Esophagus muscularis mucosa (tissue), 4 donors: Measurements from ENCODE around the gene ANLN. TPM values are rescaled to one million over a fixed set of nuclear protein-coding genes. Genes with fewer than 3 reads are reported as not detected.

ENCODE experiments used
- DNase-seq: peaks from one replicate; pipeline ENCODE4 v3.0.0-alpha.2; 2017; ENCODE audit errors: extremely low spot score
- H3K27ac ChIP-seq, 4 donors: fragments of 200-600 bp; sonication (generic); replicated peaks in 1 of 4; 1 replicate in 3 of 4; 2 replicates in 1 of 4; pipeline ENCODE4 v1.5.1; 2016 to 2019; ENCODE audit warnings: mild to moderate bottlenecking in 1 of 4
- H3K27me3 ChIP-seq, 4 donors: fragments of 200-600 bp; sonication (generic); one replicate each; pipeline versions ENCODE4 v1.5.1 to v1.6.0; 2016 to 2019
- H3K36me3 ChIP-seq, 4 donors: fragments of 200-600 bp; sonication (generic); one replicate each; pipeline ENCODE4 v1.5.1; 2016 to 2019
- H3K4me1 ChIP-seq, 4 donors: fragments of 200-600 bp; sonication (generic); one replicate each; pipeline ENCODE4 v1.5.1; 2016 to 2019
- H3K4me3 ChIP-seq, 4 donors: fragments of 200-600 bp; sonication (generic); 1 replicate in 2 of 4; 2 replicates in 2 of 4; pipeline ENCODE4 v1.5.1; 2016 to 2019; ENCODE audit warnings: mild to moderate bottlenecking in 4 of 4, moderate library complexity in 1 of 4
- H3K9me3 ChIP-seq, 4 donors: fragments of 200-600 bp; sonication (generic); 1 replicate in 3 of 4; 2 replicates in 1 of 4; pipeline ENCODE4 v1.5.1; 2016 to 2019
- CTCF ChIP-seq, 3 experiments: fragments of 200-600 bp in 2 of 3; fragments of 450-650 bp in 1 of 3; sonication (generic) in 2 of 3; IDR thresholded peaks; one replicate each; pipeline ENCODE4 v1.5.1; 2017 to 2019; ENCODE audit warnings: antibody characterized with exemption in 3 of 3, mild to moderate bottlenecking in 2 of 3, moderate library complexity in 1 of 3
- EP300 ChIP-seq: sonication (generic); formaldehyde crosslinking; IDR thresholded peaks from one replicate; pipeline ENCODE4 v1.6.1; 2017; ENCODE audit warnings: antibody characterized with exemption
- POLR2A ChIP-seq: fragments of 450-650 bp; IDR thresholded peaks from one replicate; pipeline ENCODE4 v1.6.1; 2017; ENCODE audit warnings: antibody characterized with exemption, moderate library complexity, mild to moderate bottlenecking, low read depth
- POLR2AphosphoS5 ChIP-seq, 2 donors: sonication (generic); formaldehyde crosslinking; IDR thresholded peaks; one replicate each; pipeline ENCODE4 v1.6.1; 2017; ENCODE audit warnings: antibody characterized with exemption in 2 of 2
- WGBS: methylation state at CpG from one replicate; pipeline ENCODE4 v1.1.5; 2018; 5-methylcytosine and 5-hydroxymethylcytosine counted together
- intact Hi-C: fragments of 100-400 bp; cut with DNase I; formaldehyde crosslinking; loops from one replicate; pipeline ENCODE4 v1.15.1; 2023
- total RNA-seq, 4 donors: library from RNA; depleted of rRNA; stranded (reverse); fragments of >200 nt; gene quantifications; one replicate each; pipeline versions ENCODE4 v1.1.0 to v1.2.1, GENCODE V29; 2016

Gene ANLN
- total RNA-seq, 4 donors from 2014 or later: 4.1 to 11.2 (median 8.0) TPM

- no peak for DNase-seq
- 79% methylated on average over 5 of the region's 5 CpGs for WGBS
Measured at GRCh38 chr7:36406156-36406555, 16.5 kb downstream of the ANLN start.

GRCh38 chr7:36407636-36408550 lies 18.2 kb downstream of the ANLN start:
- 95% methylated on average over 8 of the region's 8 CpGs for whole genome bisulfite sequencing

More at GRCh38 chr7:36406156-36406555, 16.5 kb downstream of the ANLN start:
- Histone ChIP-seq H3K27ac (no peak overlapping the region), H3K9me3 (no peaks in the 10 kb centered on the region), H3K27me3 (no peaks in the 10 kb centered on the region), H3K4me3 (no peak overlapping the region), H3K4me1 (no peaks in the 10 kb centered on the region), H3K36me3 (no peaks in the 10 kb centered on the region)
- TF ChIP-seq POLR2A (no peak), CTCF (IDR thresholded peaks at IDR 0.05) (no peak)
- intact Hi-C loops: no loop called here

GRCh38 chr7:36408589-36408988 lies 18.9 kb downstream of the ANLN start:
- Histone ChIP-seq H3K4me3 (no peak overlapping the region), H3K36me3 (no peaks in the 10 kb centered on the region), H3K27me3 (no peaks in the 10 kb centered on the region), H3K27ac (no peak overlapping the region), H3K4me1 (no peaks in the 10 kb centered on the region), H3K9me3 (no peaks in the 10 kb centered on the region)
- no peak for DNase-seq
- TF ChIP-seq POLR2AphosphoS5 (IDR thresholded peaks at IDR 0.05) (no peak), EP300 (no peak), POLR2A (no peak), CTCF (IDR thresholded peaks at IDR 0.05) (no peak)
- 87% methylated on average over 2 of the region's 2 CpGs for WGBS
- intact Hi-C loops: no loop called here

More at GRCh38 chr7:36407636-36408550, 18.2 kb downstream of the ANLN start:
- no peaks in the 10 kb centered on the region for H3K4me1 ChIP-seq
- intact Hi-C loops: no loop called here
- H3K4me3 ChIP-seq: no peak overlapping the region
- no peaks in the 10 kb centered on the region for H3K27me3 ChIP-seq
- no peaks in the 10 kb centered on the region for H3K9me3 ChIP-seq
- H3K36me3 ChIP-seq: no peaks in the 10 kb centered on the region
- no peak for DNase-seq
- TF ChIP-seq EP300 (no peak), POLR2A (no peak)
- no peak overlapping the region for H3K27ac ChIP-seq

GRCh38 chr7:36409180-36409579 lies 19.5 kb downstream of the ANLN start:
- H3K36me3 ChIP-seq: no peaks in the 10 kb centered on the region
- 96% methylated on average over 1 of the region's 1 CpG for whole genome bisulfite sequencing
- intact Hi-C loops: no loop called here
- no peak for TF ChIP-seq POLR2A
- TF ChIP-seq CTCF (IDR thresholded peaks at IDR 0.05): no peak
- no peak for TF ChIP-seq EP300
- TF ChIP-seq POLR2AphosphoS5 (IDR thresholded peaks at IDR 0.05): no peak
- H3K27ac ChIP-seq: no peak overlapping the region
- no peak for DNase-seq
- H3K4me3 ChIP-seq: no peak overlapping the region
- H3K4me1 ChIP-seq: no peaks in the 10 kb centered on the region
- H3K27me3 ChIP-seq: no peaks in the 10 kb centered on the region
- no peaks in the 10 kb centered on the region for H3K9me3 ChIP-seq

GRCh38 chr7:36415144-36415543 lies 25.5 kb downstream of the ANLN start:
- DNase-seq: no peak
- TF ChIP-seq POLR2A: no peak
- no peak for TF ChIP-seq POLR2AphosphoS5 (IDR thresholded peaks at IDR 0.05)
- no peak for TF ChIP-seq CTCF (IDR thresholded peaks at IDR 0.05)
- no peak for TF ChIP-seq EP300

More at GRCh38 chr7:36415144-36415543, 25.5 kb downstream of the ANLN start:
- Histone ChIP-seq H3K27ac (no peak overlapping the region), H3K4me1 (no peaks in the 10 kb centered on the region), H3K9me3 (no peaks in the 10 kb centered on the region), H3K27me3 (no peaks in the 10 kb centered on the region), H3K4me3 (no peak overlapping the region), H3K36me3 (no peaks in the 10 kb centered on the region)
- intact Hi-C loops: no loop called here
- 85% methylated on average over 2 of the region's 2 CpGs for whole genome bisulfite sequencing
